NCI-H2081 (cell line): ENCODE measurements around the gene NFKBIB.
"Not testable (repeated sequence)": the region's sequence is repeated elsewhere in the genome, so short reads cannot be mapped to it uniquely, and the experiment has no call there.

Source experiments
- DNase-seq, 2 experiments: peaks; one replicate each; lab custom pipeline; 2025; lab: John Stamatoyannopoulos, UW

NFKBIB gene

GRCh38 chr19:38928391-38929001 is 28.7 kb downstream of the NFKBIB start:
- DNase-seq, result no peak

GRCh38 chr19:38929929-38930775 is 30.4 kb downstream of the NFKBIB start, which contains the start of gene SARS2:
SARS2 (minus strand) TSS chr19:38930763; CDS start chr19:38930736, 27 bp downstream.
- DNase-seq, result peak; percentile 94

GRCh38 chr19:38930776-38931520 is 31.2 kb downstream of the NFKBIB start, which contains the start of gene MRPS12:
MRPS12 (plus strand) TSS chr19:38930944; CDS start chr19:38931295, 351 bp downstream.
- DNase-seq, result peak; percentile 98 to 99

GRCh38 chr19:38931521-38931793 is 31.7 kb downstream of the NFKBIB start:
- no peak for DNase-seq

- DNase-seq, result peak; percentile 6 to 12
These were observed 32.8 kb downstream of the NFKBIB start for GRCh38 chr19:38932425-38933179.

- DNase-seq, result no peak
These were observed 33.8 kb downstream of the NFKBIB start for GRCh38 chr19:38933544-38933943.

- no peak for DNase-seq
These were observed 40.2 kb downstream of the NFKBIB start for GRCh38 chr19:38939957-38940356.

GRCh38 chr19:38941466-38941865 is 41.7 kb downstream of the NFKBIB start:
- DNase-seq, result not testable (repeated sequence)

GRCh38 chr19:38941979-38942378 is 42.2 kb downstream of the NFKBIB start:
- no peak for DNase-seq

GRCh38 chr19:38942471-38943181 is 42.9 kb downstream of the NFKBIB start:
- no peak for DNase-seq

- no peak for DNase-seq
These were observed 45.3 kb downstream of the NFKBIB start for GRCh38 chr19:38944981-38945506.

GRCh38 chr19:38945562-38946228 is 45.9 kb downstream of the NFKBIB start:
- no peak for DNase-seq

GRCh38 chr19:38946229-38947010 is 46.7 kb downstream of the NFKBIB start:
- no peak for DNase-seq

GRCh38 chr19:38949580-38950367 is 50.0 kb downstream of the NFKBIB start:
- peak; percentile 64 to 77 for DNase-seq

GRCh38 chr19:38951187-38951586 is 51.4 kb downstream of the NFKBIB start:
- no peak for DNase-seq

- DNase-seq, result peak; percentile 52 to 65
These were observed 52.8 kb downstream of the NFKBIB start for GRCh38 chr19:38952395-38953165.

- no peak for DNase-seq
These were observed 53.9 kb downstream of the NFKBIB start for GRCh38 chr19:38953677-38954076.

- DNase-seq, result no peak
These were observed 56.5 kb downstream of the NFKBIB start for GRCh38 chr19:38956264-38956663.
